ENCODE measurements around the gene GPR132. TPM values are rescaled to one million over a fixed set of nuclear protein-coding genes. Genes with fewer than 3 reads are reported as not detected.

The GPR132 gene
- total and polyA plus RNA-seq, 8 donors = under 0.01 to 11.1 (median 1.3) TPM

DNA sequence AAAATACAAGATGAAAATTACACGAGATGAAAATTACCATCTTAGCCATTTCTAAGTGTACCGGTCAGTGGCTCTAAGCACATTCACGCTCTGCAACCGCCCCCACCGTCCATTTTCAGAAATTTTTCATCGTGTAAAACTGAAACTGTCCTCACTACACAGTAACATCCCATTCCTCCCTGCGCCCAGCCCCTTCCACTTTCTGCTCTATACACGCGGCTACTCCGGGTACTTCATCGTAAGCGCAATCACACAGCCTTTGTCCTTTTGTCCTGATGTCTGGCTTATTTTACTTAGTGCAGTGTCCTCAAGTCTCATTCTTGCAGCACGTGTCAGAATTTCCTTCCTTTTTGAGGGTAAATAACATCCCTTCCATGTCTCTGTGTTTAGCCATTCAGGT is 3.6 kb upstream of the GPR132 start:
- WGBS, 5 donors = 71 to 81% (median 79%) methylated on average over 13 of the region's 13 CpGs
- intact Hi-C loops (cut with DNase I; ENCODE audit: low total_unique reads) = no loop called here
- peaks cover 0 to 62% (median 16%) of the 10 kb centered on the region in 3 donors for H3K27me3 ChIP-seq
- no peak overlapping the region for H3K27ac ChIP-seq
- H3K9me3 ChIP-seq = no peaks in the 10 kb centered on the region
- no peak overlapping the region for H3K4me3 ChIP-seq
- TF ChIP-seq, protein P1, sequence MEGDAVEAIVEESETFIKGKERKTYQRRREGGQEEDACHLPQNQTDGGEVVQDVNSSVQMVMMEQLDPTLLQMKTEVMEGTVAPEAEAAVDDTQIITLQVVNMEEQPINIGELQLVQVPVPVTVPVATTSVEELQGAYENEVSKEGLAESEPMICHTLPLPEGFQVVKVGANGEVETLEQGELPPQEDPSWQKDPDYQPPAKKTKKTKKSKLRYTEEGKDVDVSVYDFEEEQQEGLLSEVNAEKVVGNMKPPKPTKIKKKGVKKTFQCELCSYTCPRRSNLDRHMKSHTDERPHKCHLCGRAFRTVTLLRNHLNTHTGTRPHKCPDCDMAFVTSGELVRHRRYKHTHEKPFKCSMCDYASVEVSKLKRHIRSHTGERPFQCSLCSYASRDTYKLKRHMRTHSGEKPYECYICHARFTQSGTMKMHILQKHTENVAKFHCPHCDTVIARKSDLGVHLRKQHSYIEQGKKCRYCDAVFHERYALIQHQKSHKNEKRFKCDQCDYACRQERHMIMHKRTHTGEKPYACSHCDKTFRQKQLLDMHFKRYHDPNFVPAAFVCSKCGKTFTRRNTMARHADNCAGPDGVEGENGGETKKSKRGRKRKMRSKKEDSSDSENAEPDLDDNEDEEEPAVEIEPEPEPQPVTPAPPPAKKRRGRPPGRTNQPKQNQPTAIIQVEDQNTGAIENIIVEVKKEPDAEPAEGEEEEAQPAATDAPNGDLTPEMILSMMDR (IDR thresholded peaks at IDR 0.05) = no peak
- TF ChIP-seq POLR2AphosphoS5 (IDR thresholded peaks at IDR 0.05) = no peak
- no peak for TF ChIP-seq POLR2A (IDR thresholded peaks at IDR 0.05)
- no peak for TF ChIP-seq EP300 (IDR thresholded peaks at IDR 0.05)
- no peak for DNase-seq
- peaks cover 0 to 39% (median 7%) of the 10 kb centered on the region in 4 donors for H3K4me1 ChIP-seq
- no peaks in the 10 kb centered on the region for H3K36me3 ChIP-seq

- no peaks in the 10 kb centered on the region for H3K36me3 ChIP-seq
- no peak overlapping the region for H3K4me3 ChIP-seq
- no peak overlapping the region for H3K27ac ChIP-seq
- no peak for TF ChIP-seq POLR2A (IDR thresholded peaks at IDR 0.05)
- TF ChIP-seq, protein P1 (IDR thresholded peaks at IDR 0.05) = no peak
- TF ChIP-seq EP300 (IDR thresholded peaks at IDR 0.05) = no peak
- no peak for TF ChIP-seq POLR2AphosphoS5 (IDR thresholded peaks at IDR 0.05)
- DNase-seq = no peak
- intact Hi-C loops (cut with DNase I; ENCODE audit: low total_unique reads) = no loop called here
- H3K27me3 ChIP-seq = peaks cover 0 to 53% (median 8%) of the 10 kb centered on the region in 3 donors
- WGBS, 5 donors = 93 to 98% (median 96%) methylated on average over 11 to 12 of the region's 12 CpGs
- H3K4me1 ChIP-seq = peaks cover 0 to 43% (median 7%) of the 10 kb centered on the region in 4 donors
- H3K9me3 ChIP-seq = no peaks in the 10 kb centered on the region
Observed at GRCh38 chr14:105067969-105068301, 2.7 kb upstream of the GPR132 start.

DNA sequence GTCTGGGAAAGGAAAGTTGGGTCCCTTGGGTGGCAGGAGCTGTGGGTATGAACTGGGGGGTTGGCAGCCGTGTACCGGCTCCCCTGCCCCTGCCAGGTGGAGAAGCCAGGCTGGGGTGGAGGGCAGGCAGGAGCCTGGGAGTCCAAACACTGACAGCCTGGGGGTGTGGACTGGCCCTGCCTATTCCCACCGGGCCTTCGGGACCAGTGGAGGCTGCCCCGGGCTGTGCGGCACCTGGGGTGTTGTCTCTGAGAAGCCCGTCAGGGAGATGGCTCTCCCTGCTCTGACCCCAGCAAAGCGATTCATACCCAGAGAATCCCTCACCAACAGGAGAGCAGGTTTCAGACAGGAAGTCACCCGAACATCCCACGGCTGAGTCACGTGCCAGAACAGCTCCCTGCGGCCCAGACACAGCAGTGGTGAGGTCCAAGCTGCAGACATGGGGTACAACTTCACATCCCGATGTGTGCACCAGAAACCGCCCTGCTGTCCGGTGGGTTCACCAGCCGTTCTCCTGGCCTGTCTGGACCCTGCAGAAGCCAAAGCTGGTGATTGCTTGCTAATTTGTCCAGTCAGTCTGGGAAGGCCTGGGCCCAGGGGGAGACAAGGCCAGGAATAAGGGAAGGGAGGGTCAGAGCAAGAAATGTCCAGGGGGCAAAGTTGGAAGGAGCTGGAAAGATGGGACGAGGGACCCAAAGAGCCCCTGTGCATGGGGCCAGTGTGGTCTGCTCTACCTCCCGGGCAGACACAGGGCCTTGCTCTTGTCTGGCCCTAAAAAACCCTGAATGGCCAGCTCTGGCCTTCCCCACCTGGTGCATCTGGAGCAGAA is 2.1 kb upstream of the GPR132 start:
- intact Hi-C loops (cut with DNase I; ENCODE audit: low total_unique reads) = no loop called here
- peak overlapping the region in 3 of 5 donors; percentile 26 to 84 (median 70) for H3K27ac ChIP-seq
- TF ChIP-seq, protein P1 (IDR thresholded peaks at IDR 0.05) = no peak
- TF ChIP-seq EP300 (IDR thresholded peaks at IDR 0.05) (no peak), POLR2AphosphoS5 (IDR thresholded peaks at IDR 0.05) (no peak), POLR2A (IDR thresholded peaks at IDR 0.05) (no peak)
- no peaks in the 10 kb centered on the region for H3K9me3 ChIP-seq
- DNase-seq = no peak
- WGBS, 5 donors = 77 to 90% (median 82%) methylated on average over 12 to 18 of the region's 18 CpGs
- H3K4me1 ChIP-seq = peaks cover 0 to 47% (median 7%) of the 10 kb centered on the region in 4 donors
- no peak overlapping the region for H3K4me3 ChIP-seq
- H3K36me3 ChIP-seq = no peaks in the 10 kb centered on the region
- H3K27me3 ChIP-seq = peaks cover 0 to 47% (median 2%) of the 10 kb centered on the region in 3 donors

- Histone ChIP-seq H3K36me3 (no peaks in the 10 kb centered on the region), H3K9me3 (no peaks in the 10 kb centered on the region), H3K4me1 (peaks cover 0 to 55% (median 9%) of the 10 kb centered on the region in 4 donors), H3K4me3 (no peak overlapping the region), H3K27ac (peak overlapping the region; percentile 22 to 84 (median 75)), H3K27me3 (peaks cover 0 to 38% (median 0%) of the 10 kb centered on the region in 3 donors)
- intact Hi-C loops (cut with DNase I; ENCODE audit: low total_unique reads) = no loop called here
- TF ChIP-seq POLR2AphosphoS5 (IDR thresholded peaks at IDR 0.05) (no peak), EP300 (IDR thresholded peaks at IDR 0.05) (no peak), POLR2A (IDR thresholded peaks at IDR 0.05) (no peak)
- TF ChIP-seq, protein P1 (IDR thresholded peaks at IDR 0.05) = no peak
- WGBS, 5 donors = 84 to 94% (median 87%) methylated on average over 14 to 28 of the region's 28 CpGs
- DNase-seq = no peak
Observed at GRCh38 chr14:105066240-105067071, 1.2 kb upstream of the GPR132 start.

Measured in stomach (tissue), 9 donors.